GM12878 (cell line): ENCODE measurements around the gene RBPMS2. TPM values are rescaled to one million over a fixed set of nuclear protein-coding genes. Genes with fewer than 3 reads are reported as not detected.

Experiments
- ATAC-seq: fragments of 200-7000 bp; cut with Tn5 transposase; 3 replicates; pipeline ENCODE4 v1.9.1; 2020; ENCODE audit warnings: mild to moderate bottlenecking, moderate library complexity
- BruUV-seq: library from RNA; stranded (reverse); fragments of 400-500 nt; replicated peaks from 2 replicates; lab custom pipeline; 2021; lab: Mats Ljungman, UMichigan
- CTCF ChIA-PET: fragments of 300-600 bp; sonication (Branson Sonifier 250); formaldehyde crosslinking; extraction: SDS; loops from one replicate; lab custom pipeline; 2021; ENCODE audit warnings: inconsistent platforms; lab: Yijun Ruan, JAX
- POLR2A ChIA-PET: fragments of 350-600 bp; formaldehyde crosslinking; extraction: SDS; loops from one replicate; lab custom pipeline; 2021; ENCODE audit warnings: inconsistent platforms; lab: Charles Lee
- RAD21 ChIA-PET: fragments of 300-600 bp; sonication (Branson Sonifier 250); formaldehyde crosslinking; loops from one replicate; lab custom pipeline; 2023; ENCODE audit warnings: antibody characterized with exemption; ENCODE audit not compliant: unreplicated experiment; lab: Charles Lee
- SMC1A ChIA-PET: fragments of 300-600 bp; sonication (Branson Sonifier 250); formaldehyde crosslinking; loops from one replicate; lab custom pipeline; 2023; ENCODE audit not compliant: unreplicated experiment, uncharacterized antibody; lab: Charles Lee
- DNase-seq: peaks from one replicate; pipeline ENCODE4 v3.0.0-alpha.2; 2011; ENCODE audit warnings: low read depth, low spot score
- FAIRE-seq: peaks from 3 replicates; lab custom pipeline; 2011; peaks lifted over from hg19 to GRCh38; lab: Jason Lieb, UNC
- H2AFZ ChIP-seq: 2 replicates; pipeline ENCODE4 v1.6.0; 2011; ENCODE audit warnings: low read depth, low read length, control low read depth; ENCODE audit not compliant: control insufficient read depth
- H3K27ac ChIP-seq: 2 replicates; pipeline ENCODE4 v1.5.1; 2011; ENCODE audit warnings: control low read depth; ENCODE audit not compliant: control insufficient read depth, insufficient read depth
- H3K27me3 ChIP-seq, 2 experiments: replicated peaks in 1 of 2; 2 replicates each; pipeline versions ENCODE4 v1.6.0 to v1.6.1; 2011; ENCODE audit warnings: low read length in 1 of 2; ENCODE audit not compliant: control insufficient read depth in 2 of 2, insufficient read depth in 2 of 2
- H3K36me3 ChIP-seq, 2 experiments: 2 replicates each; pipeline ENCODE4 v1.5.1; 2011; ENCODE audit warnings: low read length in 1 of 2; ENCODE audit not compliant: control insufficient read depth in 2 of 2, insufficient read depth in 2 of 2
- H3K4me1 ChIP-seq: 2 replicates; pipeline ENCODE4 v1.6.1; 2011; ENCODE audit warnings: mild to moderate bottlenecking, low read length, moderate library complexity, mixed read lengths; ENCODE audit not compliant: control insufficient read depth, insufficient read depth
- H3K4me2 ChIP-seq: 2 replicates; pipeline ENCODE4 v1.6.0; 2011; ENCODE audit warnings: control low read depth; ENCODE audit not compliant: control insufficient read depth, insufficient read depth
- H3K4me3 ChIP-seq: fragments of 200-600 bp; sonication (generic); 2 replicates; pipeline ENCODE4 v1.5.1; 2016
- H3K79me2 ChIP-seq: 2 replicates; pipeline ENCODE4 v1.6.0; 2011; ENCODE audit warnings: low read length; ENCODE audit not compliant: control insufficient read depth, insufficient read depth
- H3K9ac ChIP-seq: 2 replicates; pipeline ENCODE4 v1.8.0; 2011; ENCODE audit warnings: low read length, control low read depth, mixed read lengths; ENCODE audit not compliant: control insufficient read depth, insufficient read depth
- H3K9me3 ChIP-seq: replicated peaks from 3 replicates; pipeline ENCODE4 v1.5.1; 2011; ENCODE audit warnings: mild to moderate bottlenecking, low read length; ENCODE audit not compliant: control insufficient read depth, insufficient read depth
- H4K20me1 ChIP-seq: 2 replicates; pipeline ENCODE4 v1.6.0; 2011; ENCODE audit not compliant: control insufficient read depth, insufficient read depth
- CTCF ChIP-seq, 3 experiments: IDR thresholded peaks in 2 of 3; conservative IDR thresholded peaks in 1 of 3; 2 replicates each; pipeline ENCODE4 v1.5.1; 2011; ENCODE audit warnings: low read depth in 3 of 3, low read length in 3 of 3, mild to moderate bottlenecking in 3 of 3, control low read depth in 2 of 3, moderate library complexity in 2 of 3, inconsistent platforms in 1 of 3, mixed read lengths in 1 of 3; ENCODE audit not compliant: control insufficient read depth in 2 of 3, insufficient read depth in 1 of 3; ENCODE audit errors: extremely low read depth in 1 of 3
- E4F1 ChIP-seq: fragments of 450-650 bp; IDR thresholded peaks from 2 replicates; pipeline ENCODE4 v1.6.1; 2018; ENCODE audit warnings: borderline replicate concordance, mild to moderate bottlenecking; ENCODE audit not compliant: partially characterized antibody
- PKNOX1 ChIP-seq: fragments of 450-650 bp; IDR thresholded peaks from 2 replicates; pipeline ENCODE4 v1.6.1; 2016; ENCODE audit warnings: mild to moderate bottlenecking
- POU2F2 ChIP-seq: IDR thresholded peaks from 3 replicates; pipeline ENCODE4 v1.6.1; 2011; ENCODE audit warnings: low read depth, mild to moderate bottlenecking, low read length, borderline replicate concordance
- PRDM15 ChIP-seq: fragments of 450-650 bp; formaldehyde crosslinking; IDR thresholded peaks from 2 replicates; pipeline ENCODE4 v1.4.0; 2020; ENCODE audit warnings: mild to moderate bottlenecking, moderate library complexity
- SIX5 ChIP-seq: IDR thresholded peaks from 2 replicates; pipeline ENCODE4 v1.6.1; 2011; ENCODE audit warnings: mild to moderate bottlenecking, low read depth, low read length, moderate library complexity; ENCODE audit not compliant: severe bottlenecking
- STAT1 ChIP-seq: fragments of 450-650 bp; conservative IDR thresholded peaks from 2 replicates; pipeline ENCODE4 v1.6.1; 2014; ENCODE audit warnings: antibody characterized with exemption, mild to moderate bottlenecking
- TARDBP ChIP-seq: IDR thresholded peaks from 2 replicates; pipeline ENCODE4 v1.6.1; 2016; ENCODE audit warnings: borderline replicate concordance
- USF1 ChIP-seq: IDR thresholded peaks from 2 replicates; pipeline ENCODE4 v1.6.1; 2011; ENCODE audit warnings: borderline replicate concordance, low read depth, mild to moderate bottlenecking, moderate library complexity, mixed read lengths, low read length; ENCODE audit not compliant: insufficient read depth; ENCODE audit errors: extremely low read length
- ZNF384 ChIP-seq: IDR thresholded peaks from 2 replicates; pipeline ENCODE4 v1.6.1; 2012; ENCODE audit warnings: low read depth, mild to moderate bottlenecking, low read length, improper control_type of control experiment, borderline replicate concordance
- WGBS: methylation state at CpG from one replicate; pipeline ENCODE4 v1.1.6; 2016; ENCODE audit warnings: low lambda C conversion rate; ENCODE audit not compliant: insufficient replicate concordance, insufficient coverage; ENCODE audit errors: missing lambda C conversion rate; 5-methylcytosine and 5-hydroxymethylcytosine counted together
- in situ Hi-C: fragments of 300-500 bp; cut with MboI; formaldehyde crosslinking; loops from 9 replicates; pipeline ENCODE4 v1.14.3; 2018; ENCODE audit warnings: mixed read lengths
- intact Hi-C: fragments of 100-400 bp; cut with micrococcal nuclease; formaldehyde crosslinking; loops from one replicate; pipeline ENCODE4 v1.14.2; 2022; ENCODE audit not compliant: unreplicated experiment
- polyA plus RNA-seq, 11 experiments: library from polyadenylated mRNA; depleted of rRNA in 4 of 11; unstranded in 6 of 11; stranded (reverse) in 5 of 11; fragments of >200 nt; fragmentation: Nextera tagmentation in 4 of 11; fragmentation: Illumina TruSeq in 1 of 11; extraction: Ambion mirVana in 4 of 11; extraction: Trizol in 1 of 11; gene quantifications; 1 replicate in 1 of 11; 2 replicates in 10 of 11; pipeline versions ENCODE4 v1.2.1 to v1.2.3, GENCODE V29; 2011 to 2016; ENCODE audit warnings: inconsistent platforms in 2 of 11, missing spikeins in 2 of 11, low read depth in 1 of 11
- total RNA-seq, 4 experiments: library from RNA; depleted of rRNA in 3 of 4; stranded (reverse); fragments of >200 nt in 3 of 4; fragmentation: Illumina TruSeq in 1 of 4; extraction: Trizol in 1 of 4; gene quantifications; 2 replicates each; pipeline versions ENCODE4 v1.2.1 to v1.2.3, GENCODE V29; 2013 to 2021

Gene RBPMS2
- total and polyA plus RNA-seq, 10 of the 15 experiments (the other 5 are each of a cell fraction or from before 2014, with no cell fraction given), result 0.06 to 0.31 (median 0.19) TPM; not detected in 3

GRCh38 chr15:64690578-64691296 lies 84.7 kb downstream of the RBPMS2 start:
- CTCF ChIA-PET, result interaction anchor here (1.0 to 15.4 kb wide), 7 partner anchors 8 to 263 kb away, joined by 3 to 267 read pairs (median 4); no protein-coding TSS in a partner anchor
- Histone ChIP-seq H3K4me2 (no peak overlapping the region), H3K9ac (no peak overlapping the region), H3K4me1 (peaks cover 12% of the 10 kb centered on the region), H3K27ac (no peak overlapping the region), H3K4me3 (no peak overlapping the region), H3K9me3 (no peaks in the 10 kb centered on the region), H4K20me1 (no peaks in the 10 kb centered on the region), H3K27me3 (no peaks in the 10 kb centered on the region), H2AFZ (no peak overlapping the region), H3K79me2 (peaks cover 17% of the 10 kb centered on the region), H3K36me3 (peaks cover 11 to 26% of the 10 kb centered on the region in 2 experiments)
- peak; percentile 25; the same call in 1 of the 3 replicates for ATAC-seq
- WGBS, result 97% methylated on average over 6 of the region's 6 CpGs
- SMC1A ChIA-PET, result interaction anchor here (0.8 to 2.7 kb wide), 7 partner anchors 10 to 113 kb away, joined by 3 to 20 read pairs (median 3); no protein-coding TSS in a partner anchor
- POLR2A ChIA-PET, result interaction anchor here (0.6 to 1.4 kb wide), 3 partner anchors 10 to 371 kb away, joined by 3 to 6 read pairs (median 3); no protein-coding TSS in a partner anchor
- intact Hi-C loops (no loop called here), in situ Hi-C loops (no loop called here)
- RAD21 ChIA-PET, result interaction anchor here (0.6 to 4.8 kb wide), 5 partner anchors 16 to 444 kb away, joined by 3 to 22 read pairs (median 3); no protein-coding TSS in a partner anchor
- no peak for FAIRE-seq
- DNase-seq, result no peak
- no TSS peak for BruUV-seq
- no peak for TF ChIP-seq USF1
- no peak for TF ChIP-seq TARDBP
- no peak for TF ChIP-seq STAT1
- no peak for TF ChIP-seq PRDM15 (CRISPR knock-in tag)
- peak in 2 of 3 experiments; percentile 3 to 16; a peak in 1 of 6 replicates for TF ChIP-seq CTCF (IDR thresholded peaks at IDR 0.05 in 2 of 3, conservative IDR thresholded peaks at IDR 0.05 in 1 of 3; ENCODE audit: control insufficient read depth in 2 of 3, extremely low read depth in 1 of 3, insufficient read depth in 1 of 3, low read depth in 3 of 3, low read length in 3 of 3)
- TF ChIP-seq PKNOX1, result peak; percentile 74
- no peak for TF ChIP-seq POU2F2
- no peak for TF ChIP-seq ZNF384
- no peak for TF ChIP-seq E4F1
- TF ChIP-seq SIX5, result no peak
